GM19099 (cell line): Measurements from ENCODE around the gene IMPG1.

Source experiments
- POLR2A ChIP-seq: IDR thresholded peaks from 3 replicates; pipeline ENCODE4 v1.6.1; 2011; ENCODE audit warnings: low read depth; ENCODE audit not compliant: insufficient read length; ENCODE audit errors: extremely low read depth

The IMPG1 gene

GRCh38 chr6:75926293-75927168 lies 145.9 kb downstream of the IMPG1 start:
- TF ChIP-seq POLR2A, result no peak

DNA sequence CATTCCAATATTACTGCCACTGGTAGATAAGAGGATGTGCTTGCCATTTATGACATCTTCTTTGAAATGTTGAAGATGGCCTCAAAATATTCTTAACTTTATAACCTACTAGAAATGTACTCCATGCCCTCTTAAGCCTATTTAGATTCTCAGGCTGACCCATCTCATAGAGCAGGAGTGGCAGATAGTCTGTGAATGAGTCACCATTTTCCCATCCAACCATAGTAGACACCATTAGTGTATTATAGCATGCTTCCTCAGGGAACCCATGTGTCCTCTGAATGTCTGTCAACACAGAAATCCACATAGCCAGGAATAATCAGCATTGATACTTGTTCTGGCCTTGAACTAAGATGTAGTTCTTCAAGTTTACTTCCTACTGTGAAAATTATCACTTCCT lies 150.2 kb downstream of the IMPG1 start:
- TF ChIP-seq POLR2A, result no peak

GRCh38 chr6:75913040-75913439 lies 159.4 kb downstream of the IMPG1 start:
- no peak for TF ChIP-seq POLR2A

GRCh38 chr6:75907444-75907843 lies 165.0 kb downstream of the IMPG1 start:
- TF ChIP-seq POLR2A, result no peak

GRCh38 chr6:75906871-75907270 lies 165.6 kb downstream of the IMPG1 start:
- no peak for TF ChIP-seq POLR2A

GRCh38 chr6:75896526-75896925 lies 175.9 kb downstream of the IMPG1 start:
- no peak for TF ChIP-seq POLR2A

- TF ChIP-seq POLR2A, result no peak
Measured at GRCh38 chr6:75893776-75894152, 178.7 kb downstream of the IMPG1 start.

- no peak for TF ChIP-seq POLR2A
Measured at GRCh38 chr6:75893058-75893775, 179.2 kb downstream of the IMPG1 start.

GRCh38 chr6:75892384-75892783 lies 180.1 kb downstream of the IMPG1 start:
- TF ChIP-seq POLR2A, result no peak

DNA sequence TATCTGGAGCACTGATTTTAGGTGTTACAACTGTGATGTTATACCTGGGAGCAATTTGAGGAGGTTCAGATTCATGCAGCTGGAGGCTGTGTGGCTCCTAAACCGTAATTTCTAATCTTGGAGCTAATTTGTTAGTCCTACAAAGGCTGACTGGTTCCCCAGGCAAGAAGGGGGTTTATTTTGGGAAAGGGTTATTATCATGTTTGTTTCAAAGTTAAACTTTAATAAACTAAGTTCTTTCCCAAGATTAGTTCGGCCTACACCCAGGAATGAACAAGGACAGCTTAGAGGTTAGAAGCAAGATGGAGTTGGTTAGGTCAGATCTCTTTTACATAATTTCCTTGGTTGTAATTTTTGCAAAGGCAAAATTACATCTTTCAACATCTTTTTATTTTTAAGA lies 187.6 kb downstream of the IMPG1 start:
- no peak for TF ChIP-seq POLR2A

DNA sequence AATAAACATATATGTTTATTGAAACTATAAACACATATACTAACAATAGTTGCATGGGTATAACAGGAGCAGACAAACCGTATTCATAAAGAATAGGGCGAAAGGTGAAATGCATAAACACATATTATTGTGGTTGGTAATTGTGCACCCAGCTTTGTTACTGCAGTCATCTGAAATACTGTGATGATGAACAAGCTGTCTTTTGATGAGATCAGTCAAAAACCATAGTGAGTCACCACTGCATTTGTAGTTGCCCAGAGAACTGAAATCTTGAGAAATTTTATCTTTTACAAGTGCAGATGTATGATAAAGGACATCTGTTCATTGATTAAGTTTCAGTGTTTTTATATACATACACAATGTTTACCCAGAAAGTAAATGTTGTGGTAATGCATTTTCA lies 189.7 kb downstream of the IMPG1 start:
- no peak for TF ChIP-seq POLR2A

GRCh38 chr6:75880305-75880704 lies 192.2 kb downstream of the IMPG1 start:
- TF ChIP-seq POLR2A, result no peak

DNA sequence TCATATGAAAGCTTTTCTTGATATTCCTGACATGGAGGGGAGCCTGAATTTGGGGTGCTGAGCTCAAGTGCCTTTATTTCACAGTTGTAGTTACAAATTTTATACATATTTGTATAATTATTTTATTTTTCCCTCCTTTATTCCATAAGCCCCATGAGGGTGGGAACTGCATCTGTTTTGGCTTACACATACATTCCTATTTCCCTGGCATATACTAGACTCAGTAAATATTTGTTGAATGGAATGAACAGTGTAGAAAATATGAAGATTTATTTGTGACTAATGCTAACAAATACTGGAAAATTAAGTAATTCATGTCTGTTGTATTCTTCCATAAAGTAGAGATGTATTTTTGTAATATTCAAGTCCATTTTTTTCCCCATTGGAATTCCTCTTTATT lies 196.3 kb downstream of the IMPG1 start:
- TF ChIP-seq POLR2A, result no peak

GRCh38 chr6:75874224-75874623 lies 198.2 kb downstream of the IMPG1 start:
- no peak for TF ChIP-seq POLR2A
